CD4-positive, alpha-beta T cell treated with Interleukin-17A for 4 hours (primary cell): ENCODE data around the gene APMAP.

Experiments used
- DNase-seq: peaks from one replicate; pipeline ENCODE4 v3.0.0-alpha.2; 2020; ENCODE audit warnings: mixed read lengths

APMAP gene

GRCh38 chr20:24992487-24993205, at the start of gene APMAP:
Gene APMAP, minus strand, starts transcription at chr20:24992751. Its CDS starts 63 bp downstream, at chr20:24992688.
- peak; percentile 98 for DNase-seq

- no peak for DNase-seq
These were observed 49.4 kb upstream of the APMAP start for GRCh38 chr20:25041813-25042530.

GRCh38 chr20:25040438-25040831, 47.9 kb upstream of the APMAP start:
- no peak for DNase-seq

GRCh38 chr20:25039697-25040437, 47.3 kb upstream of the APMAP start:
- DNase-seq, result no peak

- DNase-seq, result no peak
These were observed 46.1 kb upstream of the APMAP start for GRCh38 chr20:25038591-25039015.

- DNase-seq, result no peak
These were observed 45.5 kb upstream of the APMAP start for GRCh38 chr20:25038103-25038410.

DNA sequence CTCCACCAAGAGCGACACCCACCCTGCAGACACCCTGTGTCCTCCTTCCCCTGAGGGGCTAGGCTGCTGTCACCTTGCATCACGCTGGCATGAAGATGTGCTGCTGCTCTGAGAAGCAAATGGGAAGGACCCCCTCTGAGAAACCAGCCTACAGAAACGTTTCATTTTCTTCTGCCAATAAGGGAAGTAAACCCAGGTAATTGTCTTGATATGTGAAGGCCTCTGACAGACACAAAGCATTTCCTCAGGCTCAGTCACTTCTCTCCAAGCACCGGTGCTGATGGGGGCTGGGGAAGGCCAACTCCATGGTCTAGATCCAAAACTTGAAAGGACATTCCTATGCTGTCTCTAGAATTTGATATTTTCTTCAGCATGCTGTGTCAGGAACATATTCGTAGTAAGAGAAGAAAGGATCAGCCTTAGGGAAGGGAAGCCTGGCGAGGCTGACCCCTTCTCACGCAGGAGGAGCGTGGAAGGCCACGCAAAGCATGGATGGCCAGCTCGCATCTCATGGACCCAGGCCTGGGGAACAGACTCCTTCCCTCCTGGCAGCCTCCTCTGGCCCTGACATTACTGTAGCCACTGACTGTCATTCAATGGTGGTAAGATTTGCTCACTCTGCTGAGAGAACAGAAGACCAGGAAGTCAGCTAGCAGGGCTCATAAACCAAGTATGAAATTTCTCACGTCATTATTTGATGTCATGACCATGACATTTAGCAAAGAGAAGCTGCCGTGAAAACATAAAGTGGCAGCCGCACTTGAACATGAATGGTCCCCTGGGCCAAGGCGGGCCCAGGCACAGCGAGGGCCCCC, 44.9 kb upstream of the APMAP start:
- no peak for DNase-seq

GRCh38 chr20:25036331-25036936, 43.9 kb upstream of the APMAP start:
- DNase-seq, result no peak

DNA sequence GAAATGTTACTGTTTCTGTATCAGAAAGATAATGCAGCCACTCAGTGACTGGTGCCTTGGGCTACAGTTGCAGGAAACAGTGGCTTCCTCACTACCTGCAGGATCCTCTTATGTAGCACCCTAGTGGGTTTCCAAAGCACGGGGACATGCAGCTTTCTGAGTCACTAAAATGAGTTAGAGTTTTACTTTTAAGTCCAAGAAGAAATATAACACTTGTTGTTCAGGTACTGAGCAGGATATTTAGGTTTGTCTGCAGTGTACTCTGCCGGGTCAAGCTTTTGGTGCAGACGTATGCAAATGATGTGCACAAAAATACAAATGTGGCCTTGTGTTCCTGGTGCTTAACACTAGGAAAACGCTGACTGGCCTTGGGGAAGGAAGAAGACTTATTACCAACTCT, 43.4 kb upstream of the APMAP start:
- peak; percentile 47 for DNase-seq

DNA sequence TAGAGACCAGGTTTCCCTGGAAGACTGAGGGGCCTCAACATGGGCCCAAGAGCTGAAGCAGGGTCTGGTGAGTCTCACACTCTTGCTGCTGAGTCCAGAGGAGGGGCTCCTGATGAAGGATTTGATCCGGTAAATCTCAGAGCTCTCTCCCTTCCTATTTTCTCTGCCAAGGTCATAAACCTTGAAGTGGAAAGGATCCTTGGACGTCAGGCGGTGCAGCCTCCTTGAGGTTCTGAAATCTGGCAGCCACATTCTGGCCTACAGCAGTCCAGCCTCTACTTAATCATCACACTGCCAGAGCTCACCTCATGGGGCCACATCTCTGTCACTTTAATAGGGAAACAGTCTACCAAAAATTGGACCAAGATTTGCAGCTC, 41.4 kb upstream of the APMAP start:
- DNase-seq, result no peak

- DNase-seq, result no peak
These were observed 40.8 kb upstream of the APMAP start for GRCh38 chr20:25033265-25033923.

GRCh38 chr20:25032478-25033264, 40.1 kb upstream of the APMAP start:
- DNase-seq, result no peak

- DNase-seq, result no peak
These were observed 39.5 kb upstream of the APMAP start for GRCh38 chr20:25032065-25032477.

DNA sequence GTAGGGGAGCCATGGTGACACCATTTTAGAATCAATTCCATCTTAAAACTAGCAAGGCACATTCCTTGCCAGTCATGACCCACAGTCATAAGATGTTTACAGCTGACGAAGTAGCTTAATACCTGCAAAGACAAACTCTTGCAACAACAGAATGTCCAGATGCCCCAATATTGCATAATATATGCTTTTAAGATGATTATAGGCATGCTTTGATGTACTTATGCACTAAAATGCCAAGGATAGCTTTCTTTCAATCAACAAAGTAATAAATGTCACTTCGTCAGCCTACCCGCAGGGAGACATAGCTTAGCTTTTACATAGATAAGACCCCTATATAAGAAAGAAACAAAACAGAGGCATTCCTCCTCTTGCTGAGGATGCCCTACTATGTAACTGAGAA, 38.7 kb upstream of the APMAP start:
- DNase-seq, result no peak

- DNase-seq, result no peak
These were observed 38.2 kb upstream of the APMAP start for GRCh38 chr20:25030649-25031207.

DNA sequence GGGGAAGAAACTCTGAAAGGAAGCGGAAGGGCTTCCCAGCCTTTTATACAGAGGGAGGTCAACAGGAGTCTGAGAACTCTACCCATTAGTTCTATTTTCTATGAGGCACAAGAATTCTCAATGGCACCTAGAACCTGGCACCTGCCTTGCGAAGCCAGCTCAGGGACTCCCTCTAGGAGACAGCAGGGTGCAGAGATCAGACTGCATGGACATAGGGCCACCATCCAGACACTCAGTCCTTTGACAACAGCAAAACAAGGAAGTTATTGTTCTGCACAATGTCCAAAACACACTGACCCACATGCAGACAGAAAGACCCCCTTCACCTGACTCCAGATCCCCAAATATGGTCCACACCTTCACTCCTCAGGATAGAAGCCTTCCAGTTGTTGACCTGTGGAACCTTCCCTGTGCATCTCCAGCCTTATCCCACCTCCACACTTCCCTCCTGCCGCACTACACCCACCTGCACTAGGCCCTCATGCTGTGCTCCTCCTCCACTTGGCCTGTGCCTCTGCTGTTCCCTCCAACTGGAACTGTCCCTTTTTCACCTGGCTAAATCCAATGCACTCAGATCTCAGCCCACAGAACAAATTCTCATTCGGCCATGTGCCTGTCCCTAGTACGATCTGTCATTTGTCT, 37.6 kb upstream of the APMAP start:
- DNase-seq, result no peak

DNA sequence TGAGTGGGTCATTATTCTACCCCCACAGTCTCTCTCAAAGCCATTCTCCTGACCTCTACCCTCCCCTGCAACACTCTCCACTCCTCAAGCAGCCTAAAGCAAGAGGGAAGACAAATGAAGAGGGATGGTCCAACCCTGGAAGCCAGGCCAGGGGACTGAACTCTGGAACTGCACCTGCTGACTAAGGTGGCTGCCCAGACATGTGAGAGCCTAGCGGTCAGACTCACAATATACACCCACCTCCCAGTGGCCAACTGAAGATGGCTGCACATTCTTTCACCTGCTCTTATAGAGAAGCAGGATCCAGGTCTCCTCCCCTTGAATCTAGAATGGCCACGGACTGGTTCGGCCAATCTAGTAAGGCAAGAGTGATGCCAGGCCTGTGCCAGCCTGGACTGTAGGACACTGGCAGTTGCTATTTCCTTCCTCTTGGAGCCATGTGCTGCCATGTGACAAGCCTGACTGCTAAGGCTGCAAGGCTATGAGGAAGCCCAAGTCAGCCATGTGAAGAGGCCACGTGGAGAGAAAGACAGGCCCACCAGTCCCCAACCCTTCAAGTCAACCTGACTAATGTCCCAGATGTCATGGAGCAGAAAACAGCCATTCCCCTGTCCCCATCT, 33.5 kb upstream of the APMAP start:
- no peak for DNase-seq

- no peak for DNase-seq
These were observed 32.7 kb upstream of the APMAP start for GRCh38 chr20:25025091-25025861.

- no peak for DNase-seq
These were observed 31.6 kb upstream of the APMAP start for GRCh38 chr20:25024171-25024570.
